GM19324 (cell line): Measurements from ENCODE around the gene ATXN7.

Source experiments
- ATAC-seq: cut with Tn5 transposase; IDR thresholded peaks from one replicate; pipeline ENCODE4 v1.9.1; 2021; ENCODE audit warnings: mild to moderate bottlenecking, moderate library complexity; ENCODE audit not compliant: unreplicated experiment, low FRiP score

ATXN7 gene, protein sequence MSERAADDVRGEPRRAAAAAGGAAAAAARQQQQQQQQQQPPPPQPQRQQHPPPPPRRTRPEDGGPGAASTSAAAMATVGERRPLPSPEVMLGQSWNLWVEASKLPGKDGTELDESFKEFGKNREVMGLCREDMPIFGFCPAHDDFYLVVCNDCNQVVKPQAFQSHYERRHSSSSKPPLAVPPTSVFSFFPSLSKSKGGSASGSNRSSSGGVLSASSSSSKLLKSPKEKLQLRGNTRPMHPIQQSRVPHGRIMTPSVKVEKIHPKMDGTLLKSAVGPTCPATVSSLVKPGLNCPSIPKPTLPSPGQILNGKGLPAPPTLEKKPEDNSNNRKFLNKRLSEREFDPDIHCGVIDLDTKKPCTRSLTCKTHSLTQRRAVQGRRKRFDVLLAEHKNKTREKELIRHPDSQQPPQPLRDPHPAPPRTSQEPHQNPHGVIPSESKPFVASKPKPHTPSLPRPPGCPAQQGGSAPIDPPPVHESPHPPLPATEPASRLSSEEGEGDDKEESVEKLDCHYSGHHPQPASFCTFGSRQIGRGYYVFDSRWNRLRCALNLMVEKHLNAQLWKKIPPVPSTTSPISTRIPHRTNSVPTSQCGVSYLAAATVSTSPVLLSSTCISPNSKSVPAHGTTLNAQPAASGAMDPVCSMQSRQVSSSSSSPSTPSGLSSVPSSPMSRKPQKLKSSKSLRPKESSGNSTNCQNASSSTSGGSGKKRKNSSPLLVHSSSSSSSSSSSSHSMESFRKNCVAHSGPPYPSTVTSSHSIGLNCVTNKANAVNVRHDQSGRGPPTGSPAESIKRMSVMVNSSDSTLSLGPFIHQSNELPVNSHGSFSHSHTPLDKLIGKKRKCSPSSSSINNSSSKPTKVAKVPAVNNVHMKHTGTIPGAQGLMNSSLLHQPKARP

DNA sequence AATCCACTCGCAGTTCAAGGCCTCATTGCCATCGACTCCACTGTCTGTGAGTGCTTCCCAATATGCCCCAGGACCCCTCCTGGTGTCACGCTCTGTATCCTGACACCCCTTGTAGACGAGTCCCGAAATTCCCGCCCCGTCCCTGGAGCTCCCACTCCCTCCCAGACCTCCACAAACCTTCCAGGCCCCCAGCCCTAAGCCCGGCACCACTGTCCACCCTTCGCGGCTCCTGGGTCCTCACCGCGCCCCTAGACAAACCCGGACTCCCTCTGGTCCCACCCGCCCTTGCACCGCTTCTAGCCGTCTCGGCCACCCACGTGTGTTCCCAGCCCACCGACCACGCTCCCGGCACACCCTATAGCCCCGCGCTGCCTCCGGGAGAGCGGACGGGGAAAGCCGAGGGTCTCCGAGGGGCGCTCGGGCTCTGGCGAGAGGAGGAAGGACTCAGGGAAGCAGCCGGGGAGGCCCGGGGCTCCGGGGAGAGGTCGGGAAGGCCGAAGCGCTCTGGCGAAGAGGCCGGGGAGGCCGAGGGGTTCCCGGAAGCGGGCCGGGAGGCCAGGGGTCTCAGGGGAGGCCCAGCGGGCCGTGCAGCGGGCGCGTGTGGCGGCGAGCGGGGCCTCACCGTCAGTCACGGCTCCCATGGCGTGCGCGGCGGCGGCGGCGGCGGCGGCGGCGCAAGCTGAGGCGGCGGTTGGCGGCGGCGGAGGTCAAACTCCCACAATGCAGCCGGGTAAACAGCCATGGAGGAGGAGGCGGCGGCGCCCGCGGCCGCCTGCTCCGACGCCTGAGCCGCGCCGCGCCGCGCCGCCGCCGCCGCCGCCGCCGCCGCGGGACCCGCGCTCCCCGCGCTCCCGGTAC, at the start of gene ATXN7, which contains the start of gene THOC7:
ATXN7 (plus strand) TSS at position 718 of the 858 bp plus-strand sequence. CDS start 48,732 bp downstream, outside the sequence.
THOC7 (minus strand) TSS at position 656 of the 858 bp plus-strand sequence; CDS start at position 641, 15 bp downstream.
- ATAC-seq, result peak; percentile 81

DNA sequence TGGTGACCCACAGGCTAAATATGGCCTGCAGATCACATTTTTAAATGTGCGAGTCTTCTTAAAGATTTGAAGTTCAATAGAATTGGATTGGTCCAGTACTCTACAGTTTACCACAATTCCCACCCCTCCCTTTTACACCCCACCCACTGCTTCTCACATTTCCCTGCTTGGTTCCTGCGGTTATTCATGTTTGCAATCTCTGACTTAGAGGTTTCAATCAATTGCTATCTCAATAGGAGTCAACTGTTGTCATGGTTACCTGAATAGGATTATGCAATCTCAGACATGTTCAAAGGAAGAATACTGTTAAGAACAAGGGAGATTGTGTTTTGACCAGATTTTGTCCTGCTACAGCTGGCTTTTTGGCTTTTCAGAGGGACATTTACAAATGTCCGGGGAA, 49.4 kb upstream of the ATXN7 start:
- ATAC-seq, result no peak

DNA sequence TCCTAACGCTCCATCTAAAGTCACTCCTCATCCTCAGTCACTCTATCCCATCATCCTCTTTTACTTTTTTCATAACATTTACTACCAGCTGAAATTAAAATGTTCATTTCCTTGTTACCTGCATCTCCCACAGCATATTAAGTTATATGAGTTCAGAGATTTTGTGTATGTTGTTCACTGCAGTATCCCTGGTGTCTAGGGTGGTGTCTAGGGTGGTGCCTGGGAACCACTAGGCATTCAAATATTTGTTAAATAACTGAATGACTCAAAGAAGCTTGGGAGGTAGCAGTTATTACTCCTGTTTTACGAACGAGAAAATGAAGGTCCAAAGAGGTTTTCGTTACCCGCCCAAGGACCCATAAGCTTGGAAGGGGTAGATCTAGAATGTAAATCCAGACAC, 46.4 kb upstream of the ATXN7 start:
- ATAC-seq, result no peak

DNA sequence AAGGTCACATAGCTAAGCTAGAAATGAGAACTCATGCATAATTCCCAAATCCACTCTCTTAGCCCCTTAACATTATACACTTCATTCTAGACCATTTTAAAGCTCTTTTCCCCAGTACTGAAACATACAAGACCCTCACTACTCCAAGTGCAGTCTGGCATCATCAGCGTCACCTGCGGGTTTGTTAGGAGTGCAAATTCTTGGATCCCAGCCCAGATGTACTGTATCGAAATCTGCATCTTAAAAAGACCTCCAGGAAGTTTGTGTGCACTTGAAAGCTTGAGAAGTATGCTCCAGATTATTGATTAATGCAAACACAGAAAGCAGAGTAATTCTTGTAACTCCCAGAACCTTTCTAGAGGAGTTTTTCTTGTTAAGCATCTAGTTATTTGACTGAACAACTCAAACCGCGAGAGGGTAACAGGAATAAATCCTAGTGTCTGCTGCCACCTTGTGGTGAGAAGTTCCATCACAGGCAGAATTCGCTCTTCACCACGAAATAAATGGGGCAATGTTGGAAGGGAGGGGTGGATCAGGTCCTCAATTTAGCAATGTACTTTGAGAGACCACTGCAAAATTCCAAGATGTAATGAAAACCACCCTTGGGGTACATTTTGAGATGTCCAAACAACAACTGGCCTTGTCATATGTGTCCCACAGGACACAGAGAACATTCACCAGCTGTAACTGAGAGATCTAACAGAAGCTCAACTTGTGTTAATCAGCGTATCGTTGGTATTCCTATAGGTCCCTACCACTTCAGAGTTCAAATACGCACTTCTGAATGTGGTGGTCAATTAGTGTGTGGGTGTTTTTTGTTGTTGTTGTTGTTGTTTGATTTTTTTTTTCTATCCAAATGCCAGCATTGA, 45.2 kb upstream of the ATXN7 start:
- no peak for ATAC-seq

DNA sequence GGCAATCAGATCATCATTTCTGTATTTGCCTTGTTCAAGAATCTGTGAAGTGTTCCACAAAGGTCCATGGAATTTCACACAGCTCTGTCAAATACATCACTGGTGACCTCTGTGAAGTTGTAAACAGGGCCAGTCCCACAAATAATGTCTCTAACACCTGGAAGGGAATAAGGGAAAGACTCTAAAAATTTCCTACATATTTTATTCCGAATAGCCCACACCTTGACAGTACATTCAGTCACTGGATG, 44.6 kb upstream of the ATXN7 start, which contains the start of gene C3orf49:
C3orf49 (plus strand) TSS at position 149 of the 248 bp plus-strand sequence. CDS start 173 bp downstream, outside the sequence.
- no peak for ATAC-seq

DNA sequence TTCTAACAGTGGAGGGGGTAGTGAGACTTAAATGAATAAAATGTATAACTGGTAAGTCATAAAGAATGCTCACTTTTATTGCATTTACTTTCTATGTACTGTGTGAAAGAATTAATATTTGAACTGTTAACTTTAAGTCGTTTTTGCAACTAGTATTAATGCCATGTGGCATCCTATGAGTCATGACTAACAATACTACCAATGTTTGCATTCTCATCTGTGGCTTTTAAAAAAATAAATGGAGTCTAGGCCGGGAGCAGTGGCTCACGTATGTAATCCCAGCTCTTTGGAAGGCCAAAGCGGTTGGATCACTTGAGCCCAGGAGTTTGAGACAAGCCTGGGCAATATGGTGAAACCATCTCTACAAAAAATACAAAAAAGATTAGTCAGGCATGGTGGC, 39.4 kb upstream of the ATXN7 start:
- ATAC-seq, result no peak

DNA sequence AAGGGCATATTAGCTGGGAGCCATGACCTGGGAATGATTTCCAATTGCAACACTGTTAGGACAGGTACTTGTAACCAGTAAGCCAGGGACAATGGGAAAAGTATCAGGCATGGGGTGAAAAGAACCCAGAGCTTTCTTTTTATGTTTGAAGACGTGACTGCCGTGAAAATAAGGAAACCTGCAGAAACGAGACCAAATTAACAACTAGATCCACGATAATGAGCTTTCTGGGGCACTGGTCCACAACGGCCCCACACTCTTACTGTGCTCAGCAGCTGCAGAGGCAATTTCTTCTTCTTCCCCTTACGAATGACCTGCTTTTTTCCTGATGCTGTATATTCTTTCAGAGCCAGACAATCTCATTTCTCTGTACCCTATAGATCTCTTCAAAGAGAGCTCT, 33.1 kb upstream of the ATXN7 start:
- ATAC-seq, result no peak

DNA sequence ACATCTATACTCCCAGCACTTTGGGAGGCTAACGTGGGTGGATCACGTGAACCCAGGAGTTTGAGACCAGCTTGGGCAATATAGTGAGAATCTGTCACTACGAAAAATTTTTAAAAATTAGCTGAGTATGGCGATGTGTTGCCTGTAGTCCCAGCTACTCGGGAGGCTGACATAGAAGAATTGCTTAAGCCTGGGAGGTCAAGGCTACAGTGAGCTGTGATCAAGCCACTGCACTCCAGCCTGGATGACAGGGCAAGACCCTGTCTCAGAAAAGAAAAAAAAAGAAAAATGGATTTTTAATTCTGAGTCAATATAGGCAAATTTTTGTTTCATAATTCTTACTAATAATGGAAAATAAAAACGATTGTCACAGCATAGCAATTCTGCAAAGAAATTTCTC, 31.3 kb upstream of the ATXN7 start:
- no peak for ATAC-seq

DNA sequence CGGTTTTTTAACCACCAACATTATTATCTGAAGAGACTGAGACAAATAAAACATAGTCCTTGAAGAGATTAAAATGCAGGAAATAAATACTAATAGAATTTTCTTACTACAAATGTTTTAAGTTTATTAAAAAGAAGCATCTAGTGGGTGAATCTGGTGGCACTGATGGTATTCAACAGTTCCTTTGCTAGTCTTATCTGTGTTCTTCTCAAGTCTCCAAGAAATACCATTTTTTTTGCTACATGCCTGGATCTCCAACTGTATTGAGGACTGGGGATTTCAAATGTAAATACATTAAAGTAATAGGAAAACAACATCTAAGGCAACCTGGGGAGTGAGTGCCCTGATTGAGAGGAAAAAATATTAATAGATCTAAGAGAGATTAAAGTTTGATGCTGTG, 22.0 kb upstream of the ATXN7 start:
- ATAC-seq, result no peak

DNA sequence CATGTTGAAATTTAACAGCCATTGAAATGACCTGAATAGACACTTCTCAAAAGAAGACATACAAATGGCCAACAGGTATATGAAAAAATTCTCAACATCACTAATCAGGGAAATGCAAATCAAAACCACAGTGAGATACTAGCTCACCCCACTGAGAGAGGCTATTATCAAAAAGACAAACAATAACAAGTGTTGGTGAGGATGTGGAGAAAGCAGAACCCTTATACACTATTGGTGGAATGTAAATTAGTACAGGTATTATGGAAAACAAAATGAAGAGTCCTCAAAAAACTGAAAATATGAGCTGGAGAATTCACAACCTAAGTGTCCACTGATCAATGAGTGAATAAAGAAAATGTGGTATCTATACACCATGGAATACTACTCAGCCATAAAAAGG, 21.5 kb upstream of the ATXN7 start:
- ATAC-seq, result no peak

DNA sequence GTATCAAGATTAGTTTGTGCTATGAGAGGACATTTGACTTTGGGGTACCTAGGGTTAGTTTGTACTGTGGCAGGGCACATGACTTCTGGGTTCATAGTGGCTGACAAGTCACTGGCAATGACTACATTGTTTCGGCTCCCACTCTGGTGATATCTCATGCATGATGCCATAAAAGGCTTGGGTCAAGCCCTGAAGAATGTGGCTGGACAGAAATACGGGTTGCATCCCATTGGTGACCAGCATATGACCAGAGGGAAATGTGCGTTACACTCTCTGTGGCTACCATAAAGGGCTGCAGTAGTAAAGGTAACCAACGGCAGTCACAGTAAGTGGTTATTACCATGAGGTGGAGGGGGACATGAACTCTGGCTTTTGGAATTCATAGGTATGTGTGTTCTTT, 18.5 kb upstream of the ATXN7 start:
- no peak for ATAC-seq

DNA sequence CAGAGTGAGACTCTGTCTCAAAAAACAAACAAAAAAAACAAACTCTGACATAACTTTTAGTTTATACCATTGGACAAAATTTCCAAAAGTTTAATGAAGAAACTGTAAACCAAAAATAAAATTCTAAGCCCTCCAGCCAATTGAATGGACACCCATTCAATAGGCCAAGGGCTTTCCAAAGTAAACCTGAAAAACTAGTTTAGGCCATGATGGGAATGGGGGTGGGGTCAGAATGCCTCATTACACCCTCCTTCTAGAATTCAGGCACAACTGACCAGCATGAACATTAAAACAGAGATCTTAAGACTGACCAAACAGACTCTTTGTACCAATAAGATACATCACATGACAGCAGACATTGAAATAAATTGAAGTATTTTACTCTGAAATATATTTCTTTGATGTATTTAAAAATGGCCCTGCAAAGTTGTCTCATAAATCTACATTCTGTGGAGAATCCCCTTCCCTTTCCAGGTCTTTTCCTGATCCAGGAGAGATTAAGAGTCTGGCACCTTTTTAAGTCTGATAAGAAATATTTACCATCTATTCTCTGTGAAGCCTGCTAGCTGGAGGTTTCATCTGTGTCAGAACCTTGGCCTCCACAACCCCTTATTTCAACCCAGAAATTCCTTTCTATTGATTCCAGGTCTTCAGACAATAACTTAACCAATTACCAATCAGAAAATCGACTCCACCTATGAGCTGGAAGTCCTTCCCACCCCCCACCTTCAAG, 15.8 kb upstream of the ATXN7 start:
- no peak for ATAC-seq

DNA sequence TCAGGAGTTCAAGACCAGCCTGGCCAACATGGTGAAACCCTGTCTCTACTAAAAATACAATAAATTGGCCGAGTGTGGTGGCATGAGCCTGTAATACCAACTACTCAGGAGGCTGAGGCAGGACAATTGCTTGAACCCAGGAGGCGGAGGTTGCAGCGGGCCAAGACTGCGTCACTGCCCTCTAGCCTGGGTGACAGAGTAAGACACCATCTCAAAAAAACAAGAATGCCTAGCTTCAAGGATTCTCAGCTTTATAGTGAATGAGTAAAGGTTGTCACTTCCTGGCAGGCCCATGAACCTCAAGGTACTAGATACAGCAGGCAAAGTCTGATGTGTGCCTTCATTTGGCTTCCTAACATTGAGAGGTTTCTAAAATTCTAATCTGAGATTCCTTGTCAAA, 14.5 kb upstream of the ATXN7 start:
- no peak for ATAC-seq

DNA sequence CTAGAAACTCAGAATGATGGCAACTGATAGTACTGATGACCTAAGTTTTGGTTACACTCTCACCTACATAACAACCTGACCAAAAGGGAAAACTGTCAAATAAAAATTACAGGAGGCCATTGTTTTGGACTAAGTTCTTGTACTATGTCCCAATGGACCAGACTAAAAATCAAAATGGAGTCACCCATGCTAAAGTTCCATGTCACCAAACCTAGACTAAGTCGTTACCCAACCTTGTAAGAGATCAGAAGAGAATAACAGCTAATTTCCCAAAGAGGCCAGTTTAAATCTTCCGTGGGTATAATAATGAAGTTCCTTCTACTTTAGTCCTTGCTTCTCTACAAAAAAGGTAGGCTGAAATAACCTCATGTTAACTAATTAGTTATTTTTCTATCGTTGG, 12.4 kb upstream of the ATXN7 start:
- no peak for ATAC-seq

DNA sequence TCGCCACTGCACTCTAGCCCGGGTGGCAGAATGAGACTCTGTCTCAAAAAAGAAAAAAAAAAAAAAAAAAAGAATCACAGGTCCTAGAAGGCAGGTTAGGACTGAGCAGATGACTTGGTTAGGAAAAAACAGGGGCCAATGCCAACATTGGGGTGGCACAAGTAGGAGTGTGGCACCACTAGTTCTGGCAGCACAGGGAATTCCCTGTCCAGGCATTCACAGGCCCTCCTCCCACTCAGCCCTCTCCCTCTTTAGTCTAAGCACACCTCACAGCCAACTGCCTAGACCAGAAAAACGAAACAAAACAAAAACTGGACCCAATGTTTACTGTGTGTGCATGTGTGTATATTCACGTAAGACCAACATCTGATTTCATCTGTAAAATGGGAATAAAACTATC, 10.6 kb upstream of the ATXN7 start:
- no peak for ATAC-seq

DNA sequence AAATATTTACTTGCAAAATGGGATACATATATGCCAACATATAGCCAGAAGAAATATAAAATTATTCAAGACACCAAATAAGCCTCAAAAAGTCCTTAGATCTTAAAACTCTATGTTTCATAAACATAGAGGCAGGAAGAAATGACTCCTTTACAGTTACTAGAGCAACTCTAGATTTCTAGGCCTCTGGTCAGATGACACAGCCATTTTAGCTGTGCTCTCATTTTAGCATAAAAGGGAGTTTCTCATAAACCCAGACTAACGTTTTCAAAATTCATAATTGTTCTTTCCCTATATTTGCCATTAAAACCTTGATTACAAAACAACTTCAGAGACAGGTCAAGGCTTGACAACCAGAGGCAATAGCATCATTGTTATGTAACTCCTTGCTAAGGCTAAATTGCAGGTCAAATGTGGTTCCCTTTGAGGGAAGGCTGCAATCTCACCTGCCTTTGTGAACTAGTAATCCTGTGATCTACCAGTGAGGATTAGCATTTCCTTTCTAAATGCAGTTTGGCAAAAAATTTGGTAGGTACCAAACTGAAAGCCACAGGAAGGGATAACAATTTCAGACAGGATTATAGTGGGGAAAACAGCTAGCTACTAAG, 8.2 kb upstream of the ATXN7 start:
- ATAC-seq, result no peak

DNA sequence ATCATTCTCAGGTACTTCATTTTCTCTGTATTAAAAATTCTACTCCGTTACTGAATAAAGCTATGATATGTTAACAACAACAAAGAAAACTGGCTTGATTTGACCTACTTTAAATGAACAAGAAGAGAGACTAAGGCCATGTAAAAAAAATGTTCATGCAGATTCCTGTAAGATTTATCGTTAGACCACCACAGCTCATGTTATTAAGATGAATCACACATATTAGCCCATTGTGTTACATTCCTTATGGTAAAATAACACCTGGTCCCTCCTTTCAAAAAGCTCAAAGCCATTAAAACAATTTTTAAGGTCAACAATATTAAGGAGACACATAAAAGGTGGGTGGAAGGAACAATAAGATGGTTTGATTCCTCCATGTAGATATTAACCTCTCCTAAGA, 6.4 kb upstream of the ATXN7 start:
- no peak for ATAC-seq

DNA sequence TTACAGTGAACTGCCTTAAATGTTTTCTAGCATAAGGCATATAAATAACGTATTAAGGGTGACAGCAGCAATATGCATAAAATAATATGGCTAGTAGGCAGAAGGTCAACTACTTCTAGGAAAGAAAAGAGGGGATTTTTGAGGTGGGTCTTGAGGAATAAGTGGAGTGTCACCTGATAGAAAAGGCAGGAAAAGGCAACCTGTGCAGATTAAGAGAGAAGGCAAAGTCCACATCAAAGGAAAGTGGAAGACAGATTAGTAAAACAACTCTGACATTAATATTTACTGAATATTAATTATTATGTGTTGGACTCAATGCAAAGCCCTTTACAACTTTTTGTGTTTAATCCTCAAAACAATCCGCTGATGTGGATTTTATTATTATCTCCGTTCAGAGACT, 2.9 kb upstream of the ATXN7 start:
- ATAC-seq, result no peak

DNA sequence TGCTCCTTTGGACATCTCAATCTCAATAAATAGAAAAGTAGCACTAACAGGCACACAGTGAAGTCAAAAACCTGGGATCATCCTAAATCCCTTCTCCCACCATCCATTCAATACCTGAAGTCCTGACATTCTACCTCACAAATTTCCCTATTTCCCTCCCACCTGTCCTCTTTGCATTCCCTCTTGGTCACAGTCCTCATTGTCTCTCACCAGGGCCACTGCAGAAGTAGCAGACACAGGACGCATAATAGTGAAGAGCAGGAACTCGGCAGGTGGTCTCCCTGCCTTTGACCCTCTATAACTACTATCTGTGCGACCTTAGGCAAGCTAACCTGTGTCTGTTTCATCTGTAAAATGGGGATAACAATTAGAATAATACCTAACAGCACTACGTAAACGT, 2.4 kb upstream of the ATXN7 start:
- no peak for ATAC-seq
